AG20443 (cell line): Measurements from ENCODE around the gene TMEM154.

Experiments
- DNase-seq: peaks from one replicate; pipeline ENCODE4 v3.0.0; 2012; ENCODE audit warnings: low spot score, mixed read lengths

The TMEM154 gene

DNA sequence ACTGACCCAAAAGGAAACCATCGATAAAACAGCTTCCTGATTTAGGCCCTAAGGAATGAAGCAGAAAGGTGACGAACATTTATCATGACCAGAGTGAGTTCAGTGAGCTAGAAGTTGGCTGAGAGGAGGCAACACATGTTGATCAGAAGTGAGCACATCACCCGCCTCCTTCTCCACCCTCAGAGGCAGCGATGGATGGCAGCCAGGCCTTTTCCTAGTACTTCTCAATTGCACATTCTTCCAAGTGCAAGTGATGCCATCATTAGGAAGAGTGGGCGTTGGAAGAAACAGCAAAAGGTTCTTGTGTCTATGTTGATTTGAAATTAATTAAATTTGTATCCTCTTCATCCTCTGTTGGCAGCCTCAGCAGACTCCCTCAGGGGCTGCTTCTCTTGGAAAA lies 51.7 kb downstream of the TMEM154 start:
- peak; percentile 82 for DNase-seq

DNA sequence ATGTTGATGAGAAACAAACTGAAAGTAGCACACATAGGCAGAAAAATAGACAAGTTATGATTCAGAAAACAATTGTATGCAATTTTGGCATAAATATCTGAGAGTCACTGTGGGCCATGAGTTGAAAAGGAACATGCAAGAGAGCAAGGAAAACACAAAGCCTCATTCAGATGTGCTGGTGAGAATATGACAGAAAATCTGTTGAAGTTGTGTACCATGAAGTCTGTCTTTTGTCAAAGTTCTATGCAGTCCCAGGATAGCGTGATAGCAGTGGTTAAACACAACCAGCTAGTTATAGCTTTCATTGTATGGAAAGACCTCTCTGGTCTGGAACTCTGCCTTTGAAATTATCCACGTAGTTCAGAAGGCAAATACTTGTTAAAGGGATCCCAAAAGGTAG lies 53.0 kb downstream of the TMEM154 start:
- no peak for DNase-seq

DNA sequence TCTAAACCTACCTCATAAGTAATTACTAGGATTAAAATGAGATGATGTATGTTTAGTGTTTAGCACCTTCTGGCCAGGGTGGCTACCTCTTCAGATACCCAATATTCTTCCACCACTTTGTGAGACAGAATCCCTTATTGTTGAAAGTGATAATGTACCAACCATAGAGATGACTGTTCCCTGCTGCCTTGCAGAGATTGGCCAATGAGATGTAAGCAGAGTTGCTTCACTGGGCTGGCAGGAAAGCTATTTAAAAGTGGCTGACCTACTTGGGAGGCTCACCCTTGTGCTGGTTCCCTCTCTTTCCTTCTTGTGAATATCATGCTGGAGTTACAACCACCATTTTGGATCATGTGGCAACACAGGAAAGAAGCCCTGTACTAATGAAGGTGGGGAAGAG lies 58.9 kb downstream of the TMEM154 start:
- no peak for DNase-seq

DNA sequence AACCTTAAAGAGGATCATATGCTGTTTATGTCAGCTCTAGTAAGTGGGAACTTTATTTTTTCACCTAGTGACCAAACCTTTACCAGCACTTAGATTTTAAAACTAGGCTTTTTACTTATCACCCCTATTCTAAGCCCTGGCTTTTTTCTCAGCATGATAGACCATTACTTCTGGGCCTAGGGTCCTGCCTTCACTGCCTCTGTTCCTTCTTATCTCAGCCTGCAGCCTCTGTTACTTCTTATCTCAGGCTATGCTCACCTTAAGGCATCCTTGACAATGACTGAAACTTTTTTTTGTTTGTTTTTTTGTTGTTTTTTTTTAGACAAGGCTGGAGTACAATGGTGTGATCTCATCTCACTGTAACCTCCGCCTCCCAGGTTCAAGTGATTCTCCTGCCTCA lies 59.6 kb downstream of the TMEM154 start:
- DNase-seq = no peak

DNA sequence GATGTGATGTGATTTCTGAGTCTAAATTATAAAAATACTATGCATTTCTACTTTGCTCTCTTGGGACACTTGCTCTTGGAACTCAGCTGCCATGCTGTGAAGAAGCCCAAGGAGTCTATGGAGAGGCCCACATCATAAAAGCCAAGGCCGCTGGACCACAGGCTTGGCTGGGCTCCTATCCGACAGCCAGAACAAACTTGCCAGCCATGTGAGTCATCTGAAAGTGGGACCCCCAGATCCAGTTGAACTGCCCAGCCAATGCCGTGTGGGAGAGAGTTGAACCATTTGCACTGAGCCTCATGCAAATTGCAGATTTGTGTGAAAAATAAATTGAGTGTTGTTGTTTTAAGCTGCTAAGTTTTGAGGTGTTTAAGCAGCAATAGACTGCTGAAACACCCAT lies 60.2 kb downstream of the TMEM154 start:
- no peak for DNase-seq

DNA sequence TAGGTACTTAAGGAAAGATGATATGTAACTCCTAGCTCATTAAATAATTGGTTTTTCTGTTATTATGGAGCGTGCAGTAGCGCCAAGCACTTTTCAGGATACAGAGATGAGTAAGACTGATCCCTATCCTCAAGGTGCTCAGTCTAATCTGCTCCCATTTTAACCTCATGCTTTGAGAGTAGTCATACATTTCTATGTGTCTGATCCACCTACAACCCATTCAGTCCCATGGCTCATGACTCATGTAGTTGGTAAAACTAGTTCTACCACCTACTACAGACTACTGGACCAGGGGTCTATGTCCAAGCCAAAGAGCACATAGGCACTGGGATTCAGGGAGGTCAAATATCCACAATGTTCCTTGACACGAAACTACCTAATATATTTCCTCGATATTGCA lies 60.8 kb downstream of the TMEM154 start:
- DNase-seq = no peak

DNA sequence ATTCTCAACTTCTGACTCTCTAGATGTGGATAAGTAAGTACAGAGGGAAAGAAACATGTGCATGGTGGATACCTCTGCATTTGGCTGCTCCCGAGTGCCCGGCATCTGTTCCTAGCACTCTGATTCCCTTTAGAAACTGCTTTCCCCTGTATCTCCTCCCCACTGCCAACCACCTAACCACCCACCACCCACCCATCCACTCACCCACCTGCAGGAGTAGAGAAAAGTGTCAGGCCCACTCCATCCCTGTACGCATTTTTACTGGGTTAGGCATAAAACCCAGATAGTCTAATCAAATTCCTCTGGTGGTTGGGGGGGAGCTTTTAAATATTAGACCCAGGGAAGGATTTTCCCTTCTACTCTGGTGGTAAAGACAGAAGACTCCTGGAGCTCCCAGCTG lies 63.0 kb downstream of the TMEM154 start:
- no peak for DNase-seq

DNA sequence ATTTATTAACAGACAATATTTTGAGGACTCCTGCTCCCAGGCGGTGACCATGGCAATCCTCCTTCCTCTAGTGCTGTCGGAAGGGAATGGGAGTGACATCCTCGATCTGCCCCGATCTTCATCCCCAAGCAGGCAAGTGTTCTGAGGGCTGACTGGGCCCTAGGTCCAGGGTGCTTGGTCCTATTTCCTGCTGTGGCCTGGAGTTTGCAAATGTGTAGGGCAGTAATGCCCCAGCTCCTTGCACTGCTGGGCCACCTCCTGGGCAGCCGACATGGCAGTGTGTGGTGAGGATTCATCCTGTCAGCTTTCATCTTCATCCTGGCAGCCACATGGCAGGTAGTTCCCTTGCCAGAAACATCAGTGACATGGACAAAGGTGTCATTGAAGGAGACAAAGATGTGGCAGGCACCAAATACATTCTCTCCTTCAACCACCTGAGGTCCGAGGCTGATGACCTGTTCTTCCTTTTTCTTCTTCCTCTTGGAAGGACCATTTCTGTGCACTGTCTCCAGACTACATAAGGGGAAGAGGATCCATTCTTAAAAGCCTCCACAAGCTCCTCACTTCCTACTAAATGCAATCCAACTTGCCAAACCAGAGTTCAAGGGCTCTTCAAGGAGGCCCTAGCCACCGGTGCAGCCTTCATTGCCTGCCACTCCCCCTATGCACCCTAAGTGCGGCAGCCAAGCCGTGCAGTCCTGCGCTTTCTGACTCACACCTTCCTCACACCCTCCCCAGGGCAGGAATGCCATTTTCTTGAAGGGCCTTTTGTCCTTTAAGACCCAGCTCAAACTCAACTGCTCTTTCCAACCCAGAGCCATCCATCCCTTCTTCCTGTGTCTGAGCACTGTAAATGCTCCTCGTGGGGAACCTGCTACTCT lies 65.7 kb downstream of the TMEM154 start:
- DNase-seq = no peak

DNA sequence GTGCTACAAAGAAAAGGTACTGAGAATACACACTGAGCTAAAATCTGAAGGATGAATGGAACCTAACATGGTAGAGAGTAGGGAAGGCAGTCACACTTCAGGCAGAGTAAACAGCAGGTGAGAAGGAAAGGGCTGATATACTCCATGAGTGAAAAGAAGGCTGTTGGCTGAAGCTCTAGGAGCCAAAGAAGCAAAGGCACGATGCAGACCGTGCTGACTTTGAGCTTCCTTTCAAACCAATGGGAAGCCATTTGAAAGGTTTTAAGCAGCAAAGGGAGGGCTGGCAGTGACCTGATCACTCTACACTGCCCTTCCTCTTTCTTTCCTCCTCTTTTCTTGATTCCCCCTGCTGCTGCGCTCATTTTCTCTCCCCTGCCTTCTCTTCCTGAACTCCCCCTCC lies 66.4 kb downstream of the TMEM154 start:
- DNase-seq = no peak

DNA sequence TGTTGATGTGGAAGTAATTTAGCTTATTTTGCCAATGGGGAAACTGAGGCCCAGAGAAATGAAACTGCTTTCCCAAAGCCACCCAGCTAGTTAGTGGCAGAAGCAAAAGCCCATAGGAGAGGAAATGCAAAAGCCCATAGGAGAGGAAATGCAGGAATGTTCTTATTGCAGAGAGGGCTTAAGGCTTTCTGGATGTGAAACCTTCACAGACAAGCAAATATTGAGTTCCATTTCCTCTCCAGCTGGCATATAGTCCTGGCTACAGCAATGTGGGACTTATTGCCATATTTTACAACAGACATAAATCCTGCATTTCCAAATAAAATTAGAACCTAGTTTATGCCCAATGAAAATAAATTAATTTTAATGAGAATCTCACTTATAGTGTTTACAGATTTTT lies 69.7 kb downstream of the TMEM154 start:
- no peak for DNase-seq

DNA sequence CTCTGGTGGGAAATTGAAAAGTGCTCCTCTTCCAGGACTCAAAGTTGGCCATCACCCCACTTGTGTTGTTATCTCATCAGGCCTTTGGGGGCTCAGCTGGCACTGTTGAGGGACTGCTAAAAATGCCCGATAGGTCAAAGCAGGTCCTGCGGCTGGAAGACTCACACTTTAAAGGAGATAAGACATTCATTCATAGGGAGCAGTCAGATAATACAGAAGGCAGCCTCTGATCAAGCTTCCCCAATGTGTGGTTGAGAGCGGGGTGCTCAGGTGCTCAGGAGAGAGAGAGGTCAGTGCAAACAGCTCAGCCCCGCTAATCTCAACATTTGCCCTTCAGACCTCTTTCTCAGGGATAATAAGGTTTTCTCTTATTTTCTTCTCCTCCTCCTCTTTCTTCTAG lies 70.3 kb downstream of the TMEM154 start:
- DNase-seq = no peak

DNA sequence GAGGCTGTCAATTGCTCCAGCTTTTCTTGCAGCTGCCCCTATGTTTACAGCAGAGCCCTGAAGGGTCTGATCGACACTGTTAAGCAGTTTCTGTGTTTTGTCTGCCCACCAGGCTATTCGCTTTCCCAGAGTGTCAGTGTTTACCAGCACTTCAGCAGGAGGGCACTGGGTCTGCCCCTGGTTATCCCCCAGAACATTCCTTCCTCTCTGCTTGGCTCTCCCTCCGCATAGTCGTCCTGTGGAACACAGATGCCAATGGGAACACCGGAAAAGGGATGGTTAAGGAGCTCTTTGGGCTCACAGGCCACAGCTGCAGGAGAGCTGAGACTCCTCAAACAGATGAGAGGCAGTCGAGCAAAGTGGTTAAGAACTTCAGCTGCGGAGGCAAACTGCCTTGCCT lies 72.6 kb downstream of the TMEM154 start:
- no peak for DNase-seq

DNA sequence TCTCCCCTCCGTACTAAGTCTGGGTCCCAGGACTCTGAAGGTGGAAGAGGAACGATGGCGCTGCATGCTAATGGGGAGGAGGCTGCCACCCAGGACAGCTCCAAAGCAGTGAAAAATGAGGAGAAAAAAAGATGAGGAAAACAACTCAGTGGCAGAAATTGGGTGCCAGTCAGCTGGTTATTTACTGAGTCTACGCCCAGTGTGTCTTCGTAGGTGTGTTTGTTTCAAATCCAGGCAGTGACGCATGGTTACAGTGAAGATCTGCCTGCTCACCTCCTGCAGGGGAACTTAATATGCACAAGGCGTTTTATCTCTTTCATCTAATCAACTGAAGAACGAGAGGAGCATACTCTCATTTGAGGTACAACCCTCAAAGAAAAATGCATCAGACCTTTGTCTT lies 73.0 kb downstream of the TMEM154 start:
- no peak for DNase-seq

DNA sequence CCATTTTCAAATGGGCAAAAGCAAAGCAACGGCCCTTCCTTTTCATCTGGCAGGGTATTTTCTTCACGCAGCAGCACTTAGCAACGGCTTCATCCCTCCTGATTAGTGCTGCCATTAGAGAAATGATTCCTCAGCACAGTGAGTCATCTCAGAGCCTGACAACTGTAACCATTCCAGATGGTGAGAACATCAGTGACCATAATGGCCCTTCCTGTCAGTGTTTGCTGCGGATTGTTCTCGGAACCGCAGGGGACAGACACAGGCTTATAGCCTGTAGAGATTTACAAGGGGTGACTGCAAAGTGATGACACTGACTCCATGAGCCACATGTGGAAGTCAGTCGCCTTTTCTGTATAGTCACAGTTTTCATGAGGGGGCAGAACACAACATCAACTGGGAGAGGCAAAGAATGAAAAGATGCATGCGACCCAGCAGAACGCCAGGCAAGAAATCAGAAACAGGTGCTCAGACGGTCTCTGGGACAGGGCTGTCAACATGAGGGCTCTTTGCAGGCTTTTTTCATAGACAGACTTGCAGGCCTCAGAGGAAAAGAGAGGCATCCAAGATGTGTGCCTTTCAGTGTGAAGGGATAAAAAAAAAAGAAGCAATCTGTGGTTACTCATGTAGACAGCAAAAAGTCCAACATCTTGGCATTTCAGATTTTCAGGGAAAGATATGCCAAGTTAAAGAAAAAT lies 74.0 kb downstream of the TMEM154 start:
- peak; percentile 90 for DNase-seq

DNA sequence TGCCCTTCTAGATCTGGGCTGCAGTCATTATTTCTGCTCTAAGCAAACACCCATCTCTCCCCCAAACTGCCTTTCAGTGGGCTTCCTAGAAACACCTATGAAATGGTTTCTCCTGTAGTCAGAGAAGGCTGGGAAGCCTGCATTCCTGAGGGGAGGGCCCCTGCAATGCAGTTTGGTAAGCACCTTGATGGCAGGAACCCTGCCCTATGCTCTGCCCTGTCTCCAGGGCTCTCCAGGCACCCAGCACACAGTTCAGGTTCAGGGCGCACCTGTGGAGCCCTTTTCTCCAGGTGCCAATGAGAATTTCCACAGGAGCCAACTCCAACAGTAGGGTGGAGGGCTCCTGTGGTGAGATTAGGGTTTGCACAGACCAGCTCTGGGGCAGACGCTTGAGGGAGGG lies 74.8 kb downstream of the TMEM154 start:
- DNase-seq = no peak

DNA sequence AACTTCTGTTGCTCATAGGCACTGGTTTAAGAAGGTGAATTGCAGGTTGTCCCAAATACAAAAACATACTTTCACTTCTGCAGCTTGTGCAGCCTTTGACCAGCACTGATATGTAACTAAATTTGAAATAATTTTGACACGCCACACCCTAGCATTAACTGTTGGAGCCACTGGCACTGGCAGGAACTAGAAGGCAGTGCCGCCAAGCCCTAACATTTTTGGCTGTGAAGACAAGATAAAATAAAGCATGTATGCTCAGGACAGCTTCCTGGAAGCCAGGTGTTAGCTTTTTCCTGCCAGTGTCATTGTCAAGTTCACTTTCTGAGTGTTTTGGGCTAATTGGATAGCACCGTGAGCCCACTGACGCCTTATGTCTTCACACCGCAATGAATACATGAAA lies 78.6 kb downstream of the TMEM154 start:
- no peak for DNase-seq

DNA sequence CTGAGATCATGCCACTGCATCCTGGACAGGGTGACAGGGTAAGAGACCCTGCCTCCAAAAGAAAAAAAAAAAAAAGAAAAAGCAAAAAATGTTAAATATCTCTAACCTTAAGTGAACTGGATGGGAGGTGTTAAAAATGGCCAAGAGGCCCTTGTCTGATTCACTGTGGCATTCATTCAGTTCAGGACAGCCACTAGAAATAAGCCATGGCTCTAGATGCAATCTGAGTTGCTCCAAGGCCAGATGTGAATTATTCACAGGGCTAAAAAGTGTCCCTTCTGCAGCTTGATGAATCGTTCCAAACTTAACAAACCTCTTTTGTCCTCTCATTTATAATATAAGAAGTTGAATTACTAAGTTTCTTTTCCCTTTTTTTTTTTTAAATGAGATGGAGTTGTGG lies 80.2 kb downstream of the TMEM154 start:
- no peak for DNase-seq

DNA sequence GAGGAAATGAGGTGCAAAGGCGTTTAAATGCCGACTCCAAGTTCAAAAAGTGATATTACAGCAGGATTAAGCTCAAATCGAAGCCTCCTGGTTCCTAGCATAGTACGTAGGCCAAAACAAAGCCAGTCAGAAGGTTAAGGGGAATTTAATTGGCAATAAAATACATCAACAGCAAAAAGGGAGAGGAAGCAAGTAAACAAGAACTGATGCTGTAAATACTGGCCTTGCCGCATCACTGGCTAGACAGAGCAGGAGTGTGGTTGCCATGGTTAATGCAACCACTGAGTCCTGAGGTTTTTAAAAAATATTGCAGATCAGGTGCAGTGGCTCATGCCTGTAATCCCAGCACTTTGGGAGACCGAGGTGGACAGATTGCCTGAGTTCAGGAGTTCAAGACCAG lies 80.7 kb downstream of the TMEM154 start:
- DNase-seq = no peak

DNA sequence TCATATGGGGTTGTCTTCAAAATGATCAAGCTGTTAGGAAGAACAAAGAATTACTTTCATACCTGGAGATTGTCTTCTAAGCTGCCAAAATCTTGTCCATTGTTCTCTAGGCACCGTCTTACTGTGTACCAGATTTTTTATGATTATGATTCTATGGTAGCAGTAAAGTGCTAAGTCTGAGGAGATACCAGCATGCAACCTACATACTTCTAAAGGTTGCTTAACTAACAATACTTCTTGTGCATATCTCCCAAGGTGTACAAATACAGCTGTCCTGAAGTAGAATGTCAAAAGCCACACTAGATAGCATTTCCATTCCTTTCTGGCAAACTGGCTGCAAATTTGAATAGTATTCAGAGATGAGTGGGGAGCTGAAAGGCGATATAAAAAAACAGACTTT lies 81.3 kb downstream of the TMEM154 start:
- no peak for DNase-seq

DNA sequence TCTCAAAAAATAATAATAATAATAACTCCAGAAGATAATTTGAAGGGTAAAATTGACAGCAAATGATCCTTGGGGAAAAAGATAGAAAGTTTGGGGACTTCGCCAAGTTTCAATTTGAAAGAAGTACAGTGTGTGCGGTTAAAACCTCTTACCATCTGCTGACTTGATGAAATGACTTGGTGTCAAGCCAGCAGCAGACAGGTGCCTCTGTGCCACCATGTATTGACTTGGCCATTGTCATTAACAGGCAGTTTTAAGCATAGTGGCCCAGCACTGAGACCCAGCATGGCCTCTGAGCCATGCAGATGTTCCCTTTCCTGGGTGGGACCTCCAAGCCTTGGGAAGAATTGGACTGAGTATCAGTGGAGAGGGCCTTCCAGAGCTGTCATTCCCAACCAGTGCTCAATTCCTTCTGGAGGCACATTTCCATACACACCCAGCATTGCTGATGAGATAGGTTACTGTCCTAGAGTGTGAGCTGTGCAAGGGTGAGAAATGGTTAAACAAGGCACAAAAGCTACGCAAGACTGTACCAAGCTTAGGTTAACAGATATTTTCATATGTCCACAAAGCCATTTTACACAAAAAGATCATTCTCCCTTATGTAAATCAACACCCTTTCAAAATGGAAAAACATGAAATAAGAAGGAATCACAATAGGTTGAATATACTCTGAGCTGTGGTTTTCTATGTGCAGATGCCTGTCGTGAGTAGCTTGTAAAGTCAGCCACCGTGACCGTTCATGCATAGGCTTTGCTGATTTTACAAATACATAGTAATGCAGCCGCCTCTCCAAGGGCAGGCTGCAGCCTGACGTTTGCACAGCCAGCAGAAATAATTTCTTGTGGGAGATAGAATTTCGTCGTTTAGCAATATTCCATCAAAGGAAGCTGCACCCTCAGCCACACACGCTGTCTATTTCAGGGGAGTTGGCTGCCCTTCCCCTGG lies 84.5 kb downstream of the TMEM154 start:
- no peak for DNase-seq

DNA sequence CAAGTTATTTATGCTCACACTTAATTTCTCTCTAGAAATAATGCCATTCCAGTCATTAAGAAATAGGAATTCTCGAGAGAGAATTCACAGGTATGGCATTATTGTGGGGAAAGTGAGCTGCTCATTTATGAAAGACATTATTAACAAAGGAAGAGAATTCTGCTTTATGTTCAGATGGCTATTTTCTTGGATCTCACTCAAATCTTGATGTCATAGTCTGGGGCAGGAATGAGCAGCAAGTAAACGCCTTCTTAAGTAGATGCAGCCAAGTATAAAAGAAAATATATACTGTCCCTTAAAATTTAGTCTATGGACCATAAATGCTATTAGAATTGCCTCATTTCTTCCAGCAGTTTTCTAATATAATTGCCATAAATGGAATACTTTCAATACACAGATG lies 85.7 kb downstream of the TMEM154 start:
- DNase-seq = no peak

DNA sequence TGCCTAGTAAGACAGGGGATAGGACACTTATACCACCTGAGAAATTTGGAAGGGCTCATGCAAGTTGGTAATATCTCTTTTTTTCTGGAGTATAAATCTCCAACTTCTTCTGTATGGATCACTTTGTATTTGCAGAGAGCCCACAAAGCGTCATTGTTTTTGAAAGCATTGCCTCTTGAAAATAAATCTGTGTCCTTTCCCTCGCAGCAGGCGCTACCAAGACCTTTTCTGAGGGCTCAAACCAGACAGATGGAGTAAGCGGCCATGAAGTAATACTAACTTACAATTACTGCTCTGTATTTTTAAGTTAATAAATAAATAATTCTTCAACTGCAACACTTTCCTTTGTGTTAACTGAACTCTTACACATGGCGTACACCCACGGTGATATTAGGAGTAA lies 87.9 kb downstream of the TMEM154 start:
- no peak for DNase-seq

DNA sequence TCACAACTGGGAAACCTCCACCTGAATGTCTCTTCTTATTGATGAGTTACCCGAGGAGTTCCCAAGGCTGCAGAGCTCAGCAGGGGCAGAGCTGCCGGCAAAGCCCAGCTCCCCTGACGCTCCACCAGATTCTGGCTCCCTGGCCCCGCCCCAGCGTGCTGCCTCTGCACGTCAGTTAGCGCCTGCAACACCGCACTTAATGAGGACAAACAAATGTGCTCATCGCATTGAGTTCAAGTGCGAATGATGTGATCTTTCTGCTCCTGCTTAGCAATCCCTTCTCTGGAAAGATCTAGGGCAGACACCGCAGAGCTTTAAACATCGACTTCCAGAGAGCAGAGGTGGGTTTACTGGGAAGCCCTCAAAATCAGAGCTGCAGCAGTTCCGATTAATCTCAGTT lies 88.4 kb downstream of the TMEM154 start:
- DNase-seq = peak; percentile 62
